Ovary (tissue), 9 donors: ENCODE measurements around the gene CD300A. TPM values are rescaled to one million over a fixed set of nuclear protein-coding genes. Genes with fewer than 3 reads are reported as not detected.
A peak's percentile ranks its signal among the peaks of the same experiment; 100 is the strongest.

Source experiments
- DNase-seq, 5 donors: peaks; one replicate each; pipeline ENCODE4 v3.0.0-alpha.2; 2019 to 2020
- H3K27ac ChIP-seq, 2 donors: fragments of 200-600 bp; one replicate each; pipeline versions ENCODE4 v1.5.1 to v1.8.0; 2019 to 2022
- H3K27me3 ChIP-seq: fragments of 200-600 bp; one replicate; pipeline ENCODE4 v1.8.0; 2022
- H3K36me3 ChIP-seq: fragments of 200-600 bp; sonication (generic); one replicate; pipeline ENCODE4 v1.5.1; 2019
- H3K4me1 ChIP-seq: one replicate; pipeline ENCODE4 v1.8.1; 2013; ENCODE audit warnings: mild to moderate bottlenecking, moderate library complexity; ENCODE audit not compliant: insufficient read depth
- H3K4me3 ChIP-seq: fragments of 200-600 bp; sonication (generic); one replicate; pipeline ENCODE4 v1.5.1; 2017
- H3K9me3 ChIP-seq, 2 donors: fragments of 200-600 bp in 1 of 2; sonication (generic) in 1 of 2; one replicate each; pipeline versions ENCODE4 v1.5.1 to v1.8.1; 2013 to 2019; ENCODE audit warnings: mild to moderate bottlenecking in 1 of 2, moderate library complexity in 1 of 2
- CTCF ChIP-seq, 3 donors: fragments of 450-650 bp in 2 of 3; fragments of 200-600 bp in 1 of 3; IDR thresholded peaks; one replicate each; pipeline versions ENCODE4 v1.5.1 to v1.8.0; 2016 to 2022; ENCODE audit warnings: antibody characterized with exemption in 3 of 3, mild to moderate bottlenecking in 1 of 3
- EP300 ChIP-seq: sonication (generic); formaldehyde crosslinking; IDR thresholded peaks from one replicate; pipeline ENCODE4 v1.6.1; 2017; ENCODE audit warnings: antibody characterized with exemption
- POLR2A ChIP-seq: fragments of 450-650 bp; IDR thresholded peaks from one replicate; pipeline ENCODE4 v1.6.1; 2017; ENCODE audit warnings: antibody characterized with exemption, mild to moderate bottlenecking, moderate library complexity
- WGBS, 3 donors: extraction: QIAGEN DNeasy Blood & Tissue Kit in 1 of 3; methylation state at CpG; one replicate each; pipeline versions ENCODE4 v1.1.5 to v1.1.7; 2013 to 2017; 5-methylcytosine and 5-hydroxymethylcytosine counted together
- intact Hi-C, 4 donors: fragments of 100-400 bp; cut with DNase I; formaldehyde crosslinking; loops; one replicate each; pipeline versions ENCODE4 v1.11.0 to v1.15.1; 2022 to 2023
- polyA plus RNA-seq, 2 donors: library from polyadenylated mRNA; stranded (reverse); fragments of 200-250 nt in 1 of 2; fragments of 350-450 nt in 1 of 2; fragmentation: Illumina TruSeq in 1 of 2; extraction: RNeasy Lipid Tissue Mini Kit (QIAGEN cat#74804) in 1 of 2; gene quantifications; one replicate each; pipeline ENCODE4 v1.2.3, GENCODE V29; 2013 to 2014
- total RNA-seq, 7 donors: library from RNA; depleted of rRNA in 2 of 7; stranded (reverse); fragments of >200 nt in 2 of 7; fragmentation: NEBNext Ultra II Directional in 3 of 7; extraction: Animal tissue kit (Norgen Biotek cat#: 25700) in 3 of 7; gene quantifications; one replicate each; pipeline versions ENCODE4 v1.1.0 to v1.2.4, GENCODE V29; 2016 to 2023
- donor health status: DM: no; HTN: no; CAD: no; lungs with moderate emphysema.
- donor health status: DM: no; HTN: no; CAD: no.
- donor health status: Bipolar disorder and iron deficiency.
- donor health status: DM: yes; HTN: yes; CAD: no.
- donor health status: DM: no; HTN: no; CAD: no.
- donor health status: DM: yes; HTN: yes; CAD: no.

Gene CD300A
- total and polyA plus RNA-seq, 9 donors, result 1.4 to 5.5 (median 2.1) TPM

GRCh38 chr17:74446551-74447500, 19.6 kb upstream of the CD300A start:
- peaks cover 41% of the 10 kb centered on the region for H3K4me1 ChIP-seq
- H3K9me3 ChIP-seq, result no peaks in the 10 kb centered on the region
- WGBS, 3 donors, result 56 to 68% (median 62%) methylated on average over 31 of the region's 31 CpGs
- intact Hi-C loops, result no loop called here
- DNase-seq, result peak; percentile 68 to 83 (median 73)
- no peaks in the 10 kb centered on the region for H3K27me3 ChIP-seq
- no peaks in the 10 kb centered on the region for H3K36me3 ChIP-seq
- TF ChIP-seq POLR2A, result no peak
- TF ChIP-seq EP300, result no peak
- no peak for TF ChIP-seq CTCF (IDR thresholded peaks at IDR 0.05)
- H3K4me3 ChIP-seq, result no peak overlapping the region
- H3K27ac ChIP-seq, result peak overlapping the region; percentile 48 to 62

GRCh38 chr17:74447628-74448159, 18.7 kb upstream of the CD300A start:
- Histone ChIP-seq H3K27ac (peak overlapping the region in 1 of 2 donors; percentile 76), H3K4me3 (no peak overlapping the region), H3K9me3 (no peaks in the 10 kb centered on the region), H3K36me3 (no peaks in the 10 kb centered on the region), H3K4me1 (peaks cover 43% of the 10 kb centered on the region), H3K27me3 (no peaks in the 10 kb centered on the region)
- no peak for DNase-seq
- intact Hi-C loops, result no loop called here
- no peak for TF ChIP-seq POLR2A
- TF ChIP-seq CTCF (IDR thresholded peaks at IDR 0.05), result no peak
- TF ChIP-seq EP300, result no peak
- 88 to 95% (median 90%) methylated on average over 11 of the region's 11 CpGs for WGBS, 3 donors

GRCh38 chr17:74448756-74449155, 17.7 kb upstream of the CD300A start:
- intact Hi-C loops, result no loop called here
- DNase-seq, result peak in 1 of 5 donors; percentile 61
- peak overlapping the region in 1 of 2 donors; percentile 76 for H3K27ac ChIP-seq
- no peaks in the 10 kb centered on the region for H3K27me3 ChIP-seq
- H3K4me1 ChIP-seq, result peaks cover 42% of the 10 kb centered on the region
- no peaks in the 10 kb centered on the region for H3K36me3 ChIP-seq
- no peak overlapping the region for H3K4me3 ChIP-seq
- WGBS, 3 donors, result 29 to 51% (median 30%) methylated on average over 8 of the region's 8 CpGs
- no peaks in the 10 kb centered on the region for H3K9me3 ChIP-seq
- no peak for TF ChIP-seq CTCF (IDR thresholded peaks at IDR 0.05)
- TF ChIP-seq POLR2A, result no peak
- no peak for TF ChIP-seq EP300

GRCh38 chr17:74449306-74449705, 17.1 kb upstream of the CD300A start:
- no peaks in the 10 kb centered on the region for H3K27me3 ChIP-seq
- no peak for TF ChIP-seq POLR2A
- TF ChIP-seq CTCF (IDR thresholded peaks at IDR 0.05), result no peak
- no peak for TF ChIP-seq EP300
- H3K9me3 ChIP-seq, result no peaks in the 10 kb centered on the region
- intact Hi-C loops, result no loop called here
- 62 to 78% (median 64%) methylated on average over 11 of the region's 11 CpGs for WGBS, 3 donors
- H3K27ac ChIP-seq, result peak overlapping the region in 1 of 2 donors; percentile 76
- H3K4me1 ChIP-seq, result peaks cover 37% of the 10 kb centered on the region
- H3K36me3 ChIP-seq, result no peaks in the 10 kb centered on the region
- H3K4me3 ChIP-seq, result no peak overlapping the region
- peak in 1 of 5 donors; percentile 43 for DNase-seq
